GM18517 (cell line): ENCODE measurements around the gene DEPDC4.
"Not testable (repeated sequence)": the region's sequence is repeated elsewhere in the genome, so short reads cannot be mapped to it uniquely, and the experiment has no call there.

Experiments
- ATAC-seq: cut with Tn5 transposase; IDR thresholded peaks from one replicate; pipeline ENCODE4 v1.9.1; 2021; ENCODE audit warnings: mild to moderate bottlenecking, moderate library complexity; ENCODE audit not compliant: unreplicated experiment

DEPDC4 gene

GRCh38 chr12:100265732-100266584, 921 bp downstream of the DEPDC4 start:
- ATAC-seq = peak; percentile 23

DNA sequence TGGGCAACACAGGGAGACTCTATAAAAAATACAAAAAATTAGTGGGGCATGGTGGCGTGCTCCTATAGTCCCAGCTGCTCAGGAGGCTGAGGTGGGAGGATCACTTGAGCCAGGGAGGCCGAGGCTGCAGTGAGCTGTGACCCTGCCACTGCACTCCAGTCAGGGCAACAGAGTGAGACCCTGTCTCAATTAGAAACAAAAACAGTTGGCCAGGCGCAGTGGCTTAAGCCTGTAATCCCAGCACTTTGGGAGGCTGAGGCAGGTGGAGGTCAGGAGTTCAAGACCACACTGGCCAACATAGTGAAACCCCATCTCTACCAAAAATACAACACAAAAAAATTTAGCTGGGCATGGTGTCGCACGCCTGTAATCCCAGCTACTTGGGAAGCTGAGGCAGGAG, 1.8 kb downstream of the DEPDC4 start:
- not testable (repeated sequence) for ATAC-seq

GRCh38 chr12:100263131-100263530, 3.7 kb downstream of the DEPDC4 start:
- no peak for ATAC-seq

- ATAC-seq = no peak
These were observed 8.8 kb downstream of the DEPDC4 start for GRCh38 chr12:100258127-100258526.

GRCh38 chr12:100254876-100255275, 12.0 kb downstream of the DEPDC4 start:
- ATAC-seq = no peak

- no peak for ATAC-seq
These were observed 13.4 kb downstream of the DEPDC4 start for GRCh38 chr12:100253437-100253836.

DNA sequence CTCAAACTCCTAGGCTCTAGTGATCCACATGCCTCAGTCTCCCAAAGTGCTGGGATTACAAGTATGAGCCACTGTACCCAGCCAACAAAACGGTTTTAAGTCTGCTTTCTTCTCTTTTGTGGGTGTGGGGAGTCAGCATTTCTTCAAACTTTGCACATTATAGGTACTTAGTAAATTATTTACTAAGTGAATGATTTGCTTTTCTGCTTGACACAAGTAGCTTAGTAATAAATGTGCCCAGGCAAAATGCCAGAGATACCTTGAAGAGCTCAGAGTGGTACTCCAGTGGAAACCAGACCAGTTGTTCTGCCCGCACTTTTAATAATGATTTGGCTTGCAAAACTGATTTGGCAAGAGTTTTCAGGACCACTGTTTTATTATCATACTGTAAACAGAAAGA, 15.0 kb downstream of the DEPDC4 start:
- no peak for ATAC-seq

- no peak for ATAC-seq
These were observed 16.9 kb downstream of the DEPDC4 start for GRCh38 chr12:100249941-100250340.

- no peak for ATAC-seq
These were observed 18.0 kb downstream of the DEPDC4 start for GRCh38 chr12:100248886-100249285.

DNA sequence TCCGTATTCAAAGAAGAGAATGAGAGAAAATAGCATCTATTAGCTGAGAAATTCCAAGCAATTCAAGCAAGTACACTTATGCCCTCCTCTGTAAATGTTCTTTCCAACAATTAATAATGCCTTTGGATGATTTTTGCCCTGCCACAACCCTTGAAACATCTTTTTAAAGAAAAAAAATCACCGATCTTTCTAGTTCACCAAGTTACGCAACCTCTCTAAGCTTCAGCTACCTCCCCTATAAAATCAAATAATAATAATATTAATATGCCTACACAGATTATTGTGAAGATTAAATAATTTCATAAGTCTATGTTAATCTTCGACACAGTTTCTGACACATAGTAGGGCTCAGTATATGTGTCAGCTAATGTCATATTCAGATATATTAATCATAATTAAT, 19.1 kb downstream of the DEPDC4 start:
- ATAC-seq = no peak

- ATAC-seq = no peak
These were observed 23.7 kb downstream of the DEPDC4 start for GRCh38 chr12:100243137-100243536.

DNA sequence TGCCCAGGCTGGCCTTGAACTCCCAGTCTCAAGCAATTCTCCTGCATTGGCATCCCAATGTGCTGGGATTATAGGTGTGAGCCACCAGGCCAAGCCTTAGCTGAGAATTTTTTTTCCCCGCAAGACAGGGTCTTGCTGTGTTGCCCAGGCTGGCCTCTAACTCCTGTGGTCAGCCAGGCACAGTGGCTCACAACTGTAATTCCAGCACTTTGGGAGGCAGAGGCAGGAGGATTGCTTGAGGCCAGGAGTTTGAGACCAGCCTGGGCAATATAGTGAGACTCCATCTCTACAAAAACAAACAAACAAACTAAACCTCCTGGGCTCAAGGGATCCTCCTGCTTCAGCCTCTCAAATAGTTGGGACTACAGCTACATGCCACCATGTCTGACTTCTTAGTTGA, 27.3 kb downstream of the DEPDC4 start:
- ATAC-seq = no peak

GRCh38 chr12:100238801-100239200, 28.1 kb downstream of the DEPDC4 start:
- ATAC-seq = no peak

- ATAC-seq = peak; percentile 67
These were observed 32.1 kb downstream of the DEPDC4 start for GRCh38 chr12:100234591-100235304.

DNA sequence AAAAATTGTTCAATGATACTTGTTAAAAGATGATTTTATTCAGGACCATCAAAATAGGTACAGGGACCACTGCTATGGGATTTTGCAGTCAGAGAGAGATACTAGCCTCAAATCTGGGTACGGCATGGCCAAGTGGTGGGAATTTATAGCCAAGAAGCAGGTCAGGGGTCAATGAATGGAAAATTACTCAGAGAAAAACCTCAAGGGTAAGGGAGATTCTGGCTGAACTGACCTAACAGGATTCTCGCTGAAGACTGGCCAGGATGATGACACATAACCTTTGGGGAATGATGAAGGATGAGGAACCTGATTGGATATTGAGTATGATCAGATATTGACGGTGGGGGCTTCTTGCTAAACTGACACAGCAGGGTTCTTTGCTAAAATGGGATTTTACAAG, 32.7 kb downstream of the DEPDC4 start:
- ATAC-seq = no peak

- ATAC-seq = not testable (repeated sequence)
These were observed 35.0 kb downstream of the DEPDC4 start for GRCh38 chr12:100231873-100232272.

DNA sequence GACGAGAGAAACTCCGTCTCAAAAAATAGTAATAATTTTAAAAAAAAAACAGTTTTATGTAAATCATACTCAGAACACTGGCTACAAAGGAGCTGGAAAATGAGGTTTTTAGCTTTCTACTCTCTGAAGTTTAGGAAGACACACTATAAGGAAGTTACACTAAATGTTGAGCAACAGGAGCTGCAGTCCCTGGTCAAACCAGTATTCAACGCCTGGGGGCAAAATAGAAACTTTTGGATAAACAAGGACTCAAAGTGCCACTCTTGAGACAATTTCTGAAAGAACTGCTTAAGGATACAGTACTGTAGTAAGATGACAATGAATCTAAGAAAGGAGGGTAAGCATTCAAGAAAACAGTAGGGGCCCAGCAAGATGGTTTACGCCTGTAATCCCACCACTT, 37.0 kb downstream of the DEPDC4 start:
- ATAC-seq = no peak

DNA sequence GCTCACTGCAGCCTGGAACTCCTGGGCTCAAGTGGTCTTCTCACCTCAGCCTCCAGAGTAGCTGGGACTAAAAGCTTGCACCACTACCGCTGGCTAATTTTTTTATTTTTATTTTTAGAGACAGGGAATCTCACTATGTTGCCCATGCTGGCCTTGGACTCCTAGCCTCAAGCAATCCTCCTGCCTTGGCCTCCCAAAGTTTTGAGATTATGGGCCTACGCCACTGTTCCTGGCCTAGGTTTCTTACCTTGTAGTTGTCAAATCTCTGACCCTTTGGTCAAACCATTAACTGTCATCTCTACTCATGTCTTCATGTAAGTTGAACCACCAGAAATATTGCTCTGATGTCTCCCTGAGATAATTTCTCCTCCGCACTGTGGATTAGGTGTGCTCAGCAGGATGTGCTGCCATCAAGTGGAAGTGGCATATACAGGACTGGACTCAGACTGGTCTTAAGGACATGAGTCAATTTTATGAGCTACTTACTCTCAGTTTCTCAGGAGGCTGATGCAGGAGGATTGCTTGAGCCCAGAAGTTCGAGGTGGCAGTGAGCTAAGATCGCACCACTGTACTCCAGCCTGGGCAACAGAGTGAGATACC, 37.7 kb downstream of the DEPDC4 start:
- no peak for ATAC-seq

DNA sequence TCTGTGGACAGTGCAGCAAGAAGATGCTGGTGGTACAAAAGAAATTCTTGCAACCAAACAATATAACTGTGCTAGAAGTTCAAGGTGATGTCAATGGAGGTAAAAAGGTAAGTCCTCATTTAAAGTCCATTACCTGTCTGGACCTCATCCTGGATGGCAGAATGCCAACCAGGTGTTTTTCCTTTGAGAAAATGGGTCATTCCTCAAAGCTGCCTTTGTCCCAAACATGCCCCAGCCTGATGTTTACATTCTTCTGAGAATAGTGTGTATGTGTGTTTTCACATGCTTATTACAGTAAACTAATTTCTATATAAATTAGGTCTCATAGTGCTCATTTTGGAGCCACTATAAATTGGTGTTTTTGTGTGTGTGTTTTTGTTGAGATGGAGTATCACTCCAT, 41.4 kb downstream of the DEPDC4 start:
- no peak for ATAC-seq

DNA sequence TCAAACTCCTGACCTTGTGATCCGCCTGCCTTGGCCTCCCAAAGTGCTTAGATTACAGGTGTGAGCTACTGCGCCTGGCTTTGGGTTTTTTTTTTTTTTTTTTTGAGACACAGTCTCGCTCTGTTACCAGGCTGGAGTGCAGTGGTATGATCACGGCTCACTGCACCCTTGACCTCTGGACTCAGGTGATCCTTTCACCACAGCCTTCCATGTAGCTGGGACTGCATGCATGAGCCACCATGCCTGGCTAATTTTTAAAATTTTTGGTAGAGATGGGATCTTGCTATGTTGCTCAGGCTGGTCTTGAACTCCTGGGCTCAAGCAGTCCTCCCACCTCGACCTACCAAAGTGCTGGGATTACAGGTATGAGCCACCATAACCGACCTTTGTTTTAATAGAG, 44.7 kb downstream of the DEPDC4 start:
- not testable (repeated sequence) for ATAC-seq

GRCh38 chr12:100221523-100221922, 45.4 kb downstream of the DEPDC4 start:
- ATAC-seq = no peak
